IMR-90 (cell line): ENCODE measurements around the gene COL1A1.

Experiments
- BHLHE40 ChIP-seq: fragments of 150-350 bp; IDR thresholded peaks from 2 replicates; pipeline ENCODE4 v1.6.1; 2016; ENCODE audit warnings: mild to moderate bottlenecking, low read depth, low read length
- POLR2A ChIP-seq: IDR thresholded peaks from 2 replicates; pipeline ENCODE4 v1.6.1; 2012; ENCODE audit warnings: mild to moderate bottlenecking, low read depth, low read length

- no peak for TF ChIP-seq POLR2A
- no peak for TF ChIP-seq BHLHE40
Measured at GRCh38 chr17:50220811-50221210, 19.4 kb upstream of the COL1A1 start.
